Caco-2 (cell line): ENCODE results near the gene DPM2. TPM values are rescaled to one million over a fixed set of nuclear protein-coding genes. Genes with fewer than 3 reads are reported as not detected.

Experiments
- BruUV-seq: library from RNA; stranded (reverse); fragments of 400-500 nt; replicated peaks from 2 replicates; lab custom pipeline; 2021; lab: Mats Ljungman, UMichigan
- CTCF ChIA-PET: fragments of 300-600 bp; sonication (Branson Sonifier 250); formaldehyde crosslinking; loops from one replicate; lab custom pipeline; 2022; ENCODE audit warnings: antibody characterized with exemption; lab: Charles Lee
- POLR2A ChIA-PET: fragments of 300-600 bp; sonication (Branson Sonifier 250); formaldehyde crosslinking; loops from one replicate; lab custom pipeline; 2022; ENCODE audit warnings: antibody characterized with exemption; lab: Charles Lee
- DNase-seq, 2 experiments: peaks; one replicate each; pipeline versions ENCODE4 v3.0.0 to v3.0.0-alpha.2; 2020 to 2022
- H3K27me3 ChIP-seq: replicated peaks from 2 replicates; pipeline ENCODE4 v1.6.0; 2011; ENCODE audit warnings: low read length; ENCODE audit not compliant: control insufficient read depth, insufficient read depth
- H3K36me3 ChIP-seq: 2 replicates; pipeline ENCODE4 v1.5.1; 2011; ENCODE audit warnings: low read length; ENCODE audit not compliant: control insufficient read depth, insufficient read depth
- H3K4me1 ChIP-seq: fragments of 250-450 bp; sonication (Bioruptor Pico); 2 replicates; pipeline ENCODE4 v1.5.1; 2020; ENCODE audit warnings: mild to moderate bottlenecking
- H3K4me3 ChIP-seq: 2 replicates; pipeline ENCODE4 v1.5.1; 2011; ENCODE audit warnings: low read depth, mild to moderate bottlenecking, control low read depth, low read length
- H3K9me3 ChIP-seq: fragments of 250-450 bp; sonication (Bioruptor Pico); 2 replicates; pipeline ENCODE4 v1.5.1; 2020; ENCODE audit warnings: mild to moderate bottlenecking, moderate library complexity
- H3K27ac Mint-ChIP-seq: one replicate; pipeline ENCODE4 v1.8.0; 2022; ENCODE audit warnings: mixed read lengths; ENCODE audit not compliant: unreplicated experiment
- H3K27me3 Mint-ChIP-seq: one replicate; pipeline ENCODE4 v1.8.0; 2022; ENCODE audit warnings: mixed read lengths; ENCODE audit not compliant: insufficient read depth, unreplicated experiment
- H3K36me3 Mint-ChIP-seq: one replicate; pipeline ENCODE4 v1.8.0; 2022; ENCODE audit warnings: mild to moderate bottlenecking, mixed read lengths; ENCODE audit not compliant: insufficient read depth, unreplicated experiment
- H3K4me1 Mint-ChIP-seq: one replicate; pipeline ENCODE4 v1.8.0; 2022; ENCODE audit warnings: low read depth, mixed read lengths; ENCODE audit not compliant: unreplicated experiment
- H3K4me3 Mint-ChIP-seq: one replicate; pipeline ENCODE4 v1.8.0; 2022; ENCODE audit warnings: mild to moderate bottlenecking, moderate library complexity, mixed read lengths; ENCODE audit not compliant: unreplicated experiment
- H3K9me3 Mint-ChIP-seq: one replicate; pipeline ENCODE4 v1.8.0; 2022; ENCODE audit warnings: mixed read lengths; ENCODE audit not compliant: unreplicated experiment
- CTCF ChIP-seq, 2 experiments: fragments of 200-600 bp in 1 of 2; IDR thresholded peaks; 1 replicate in 1 of 2; 2 replicates in 1 of 2; pipeline versions ENCODE4 v1.5.1 to v1.8.0; 2011 to 2022; ENCODE audit warnings: antibody characterized with exemption in 1 of 2, control low read depth in 1 of 2, inconsistent platforms in 1 of 2, low read depth in 1 of 2, low read length in 1 of 2, mild to moderate bottlenecking in 1 of 2, moderate library complexity in 1 of 2; ENCODE audit not compliant: insufficient read depth in 1 of 2, severe bottlenecking in 1 of 2, unreplicated experiment in 1 of 2
- intact Hi-C: fragments of 100-400 bp; cut with micrococcal nuclease; formaldehyde crosslinking; loops from one replicate; pipeline ENCODE4 v1.10.0; 2022; ENCODE audit not compliant: unreplicated experiment
- total RNA-seq: library from RNA; stranded (reverse); gene quantifications from 2 replicates; pipeline ENCODE4 v1.2.3, GENCODE V29; 2022

Gene DPM2
- total RNA-seq, 1 experiment from 2014 or later: 38.7 TPM

GRCh38 chr9:127912296-127912695 is 25.4 kb downstream of the DPM2 start:
- Histone ChIP-seq H3K4me1 (peaks cover 39% of the 10 kb centered on the region), H3K27me3 (no peaks in the 10 kb centered on the region), H3K9me3 (no peaks in the 10 kb centered on the region), H3K36me3 (no peaks in the 10 kb centered on the region; the same call in 1 of the 2 replicates), H3K4me3 (no peak overlapping the region)
- intact Hi-C loops: loop anchor here (10.0 kb wide), 1 partner anchor 687 kb away; no protein-coding TSS in a partner anchor
- no peak for TF ChIP-seq CTCF (IDR thresholded peaks at IDR 0.05; ENCODE audit: insufficient read depth in 1 of 2, low read depth in 1 of 2, low read length in 1 of 2, severe bottlenecking in 1 of 2, unreplicated experiment in 1 of 2)
- H3K27ac Mint-ChIP-seq: no peak overlapping the region
- BruUV-seq: no TSS peak
- no peak overlapping the region for H3K4me3 Mint-ChIP-seq
- H3K9me3 Mint-ChIP-seq: no peaks in the 10 kb centered on the region
- H3K36me3 Mint-ChIP-seq: no peaks in the 10 kb centered on the region
- POLR2A ChIA-PET: interaction anchor here (0.5 kb wide), 1 partner anchor 117 kb away, joined by 6 read pairs; no protein-coding TSS in a partner anchor
- no peaks in the 10 kb centered on the region for H3K4me1 Mint-ChIP-seq
- no peak for DNase-seq
- CTCF ChIA-PET: interaction anchor here (0.6 to 1.1 kb wide), 3 partner anchors 9 to 320 kb away, joined by 3 to 7 read pairs (median 6); partner anchors contain the start of gene TOR2A
- H3K27me3 Mint-ChIP-seq: no peaks in the 10 kb centered on the region

- DNase-seq: no peak
- intact Hi-C loops: loop anchor here (10.0 kb wide), 1 partner anchor 686 kb away; no protein-coding TSS in a partner anchor
- Mint-ChIP-seq H3K36me3 (no peaks in the 10 kb centered on the region), H3K27ac (peak overlapping the region; percentile 0), H3K4me3 (no peak overlapping the region), H3K4me1 (no peaks in the 10 kb centered on the region), H3K9me3 (no peaks in the 10 kb centered on the region), H3K27me3 (no peaks in the 10 kb centered on the region)
- H3K4me1 ChIP-seq: peaks cover 30% of the 10 kb centered on the region
- CTCF ChIA-PET: interaction anchor here (0.6 to 1.2 kb wide), 4 partner anchors 12 to 196 kb away, joined by 3 to 7 read pairs (median 4); partner anchors contain the start of gene TOR2A
- no peak overlapping the region for H3K4me3 ChIP-seq
- no peaks in the 10 kb centered on the region for H3K9me3 ChIP-seq
- POLR2A ChIA-PET: no interaction called here
- no peaks in the 10 kb centered on the region; the same call in 1 of the 2 replicates for H3K36me3 ChIP-seq
- no peaks in the 10 kb centered on the region for H3K27me3 ChIP-seq
- peak in 1 of 2 experiments; percentile 6 for TF ChIP-seq CTCF (IDR thresholded peaks at IDR 0.05; ENCODE audit: insufficient read depth in 1 of 2, low read depth in 1 of 2, low read length in 1 of 2, severe bottlenecking in 1 of 2, unreplicated experiment in 1 of 2)
- BruUV-seq: no TSS peak
Measured at GRCh38 chr9:127910613-127911205, 26.9 kb downstream of the DPM2 start.

- POLR2A ChIA-PET: no interaction called here
- BruUV-seq: no TSS peak
- no peak for DNase-seq
- intact Hi-C loops: loop anchor here (10.0 kb wide), 1 partner anchor 685 kb away; no protein-coding TSS in a partner anchor
- Histone ChIP-seq H3K4me1 (peaks cover 23% of the 10 kb centered on the region), H3K9me3 (no peaks in the 10 kb centered on the region), H3K27me3 (no peaks in the 10 kb centered on the region), H3K4me3 (no peak overlapping the region), H3K36me3 (no peaks in the 10 kb centered on the region; the same call in 1 of the 2 replicates)
- no peaks in the 10 kb centered on the region for H3K27me3 Mint-ChIP-seq
- H3K4me1 Mint-ChIP-seq: no peaks in the 10 kb centered on the region
- H3K4me3 Mint-ChIP-seq: no peak overlapping the region
- TF ChIP-seq CTCF (IDR thresholded peaks at IDR 0.05; ENCODE audit: insufficient read depth in 1 of 2, low read depth in 1 of 2, low read length in 1 of 2, severe bottlenecking in 1 of 2, unreplicated experiment in 1 of 2): no peak
- no peaks in the 10 kb centered on the region for H3K36me3 Mint-ChIP-seq
- H3K9me3 Mint-ChIP-seq: no peaks in the 10 kb centered on the region
- H3K27ac Mint-ChIP-seq: no peak overlapping the region
- CTCF ChIA-PET: interaction anchor here (1.2 kb wide), 1 partner anchor 40 kb away, joined by 5 read pairs; no protein-coding TSS in a partner anchor
Measured at GRCh38 chr9:127909839-127910273, 27.8 kb downstream of the DPM2 start.
